Measurements from ENCODE around the gene MED31.

MED31 gene

DNA sequence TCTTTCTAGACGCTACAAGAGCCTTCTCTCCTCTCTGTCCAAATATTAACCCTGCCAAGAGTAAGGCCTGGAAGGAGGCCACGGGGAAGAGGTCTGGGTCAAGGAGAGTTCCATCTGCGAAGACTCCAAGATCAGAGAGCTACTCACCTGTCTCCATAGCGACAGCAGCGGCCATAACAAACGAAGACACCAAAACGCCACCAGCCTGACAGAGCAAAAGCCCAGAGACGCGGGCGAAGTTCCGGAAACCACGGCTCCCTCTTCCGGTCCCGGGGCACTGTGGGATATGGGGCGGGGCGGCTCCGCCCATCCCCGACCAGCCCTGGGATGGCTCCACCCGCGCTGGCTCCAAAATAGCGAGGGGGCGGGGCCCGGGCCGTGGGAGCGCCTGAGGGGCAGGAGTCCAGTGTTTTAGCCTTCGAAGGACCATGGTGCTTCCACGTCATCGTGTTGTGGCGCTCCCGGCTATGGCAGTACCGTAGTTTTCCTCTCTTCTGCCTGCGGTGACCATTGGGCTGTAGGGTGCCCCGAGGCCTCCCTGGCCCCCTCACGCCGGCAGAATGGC, at the start of gene MED31, which contains the start of gene C17orf100:
Gene MED31 (minus strand): TSS at position 252 of the 565 bp plus-strand sequence. CDS start 77 bp downstream, at position 175.
Gene C17orf100 (plus strand): TSS at position 409 of the 565 bp plus-strand sequence. CDS start 152 bp downstream, at position 561.
- peak within 1 kb of the TSS; percentile 100 for H3K4me3 ChIP-seq (replicated peaks; ENCODE audit: low read depth, low read length)
- peak; percentile 93 for DNase-seq (ENCODE audit: low read depth)
- TF ChIP-seq, protein P1, sequence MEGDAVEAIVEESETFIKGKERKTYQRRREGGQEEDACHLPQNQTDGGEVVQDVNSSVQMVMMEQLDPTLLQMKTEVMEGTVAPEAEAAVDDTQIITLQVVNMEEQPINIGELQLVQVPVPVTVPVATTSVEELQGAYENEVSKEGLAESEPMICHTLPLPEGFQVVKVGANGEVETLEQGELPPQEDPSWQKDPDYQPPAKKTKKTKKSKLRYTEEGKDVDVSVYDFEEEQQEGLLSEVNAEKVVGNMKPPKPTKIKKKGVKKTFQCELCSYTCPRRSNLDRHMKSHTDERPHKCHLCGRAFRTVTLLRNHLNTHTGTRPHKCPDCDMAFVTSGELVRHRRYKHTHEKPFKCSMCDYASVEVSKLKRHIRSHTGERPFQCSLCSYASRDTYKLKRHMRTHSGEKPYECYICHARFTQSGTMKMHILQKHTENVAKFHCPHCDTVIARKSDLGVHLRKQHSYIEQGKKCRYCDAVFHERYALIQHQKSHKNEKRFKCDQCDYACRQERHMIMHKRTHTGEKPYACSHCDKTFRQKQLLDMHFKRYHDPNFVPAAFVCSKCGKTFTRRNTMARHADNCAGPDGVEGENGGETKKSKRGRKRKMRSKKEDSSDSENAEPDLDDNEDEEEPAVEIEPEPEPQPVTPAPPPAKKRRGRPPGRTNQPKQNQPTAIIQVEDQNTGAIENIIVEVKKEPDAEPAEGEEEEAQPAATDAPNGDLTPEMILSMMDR (IDR thresholded peaks at IDR 0.05; ENCODE audit: low read length, missing control alignments) = no peak

DNA sequence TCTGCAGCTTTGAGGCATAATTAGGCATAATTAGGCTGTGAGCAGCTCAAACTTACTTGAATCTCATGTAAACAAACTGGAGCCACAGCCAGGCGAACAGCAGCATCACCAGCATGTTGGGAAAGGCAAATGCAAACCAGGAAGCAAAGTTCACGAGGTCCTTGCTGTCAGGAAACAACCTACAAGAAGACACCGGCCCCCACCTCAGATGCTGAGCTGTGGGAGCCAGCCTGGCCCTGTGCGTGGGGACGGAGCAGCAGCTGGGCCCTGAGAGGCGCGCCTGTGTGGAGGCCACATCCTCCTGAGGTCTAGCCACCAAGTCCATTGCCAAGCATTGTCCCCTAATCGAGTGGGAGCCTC, 49.5 kb upstream of the MED31 start:
- TF ChIP-seq, protein P1 (IDR thresholded peaks at IDR 0.05; ENCODE audit: low read length, missing control alignments) = no peak
- no peak overlapping the region for H3K4me3 ChIP-seq (replicated peaks; ENCODE audit: low read depth, low read length)
- no peak for DNase-seq (ENCODE audit: low read depth)

DNA sequence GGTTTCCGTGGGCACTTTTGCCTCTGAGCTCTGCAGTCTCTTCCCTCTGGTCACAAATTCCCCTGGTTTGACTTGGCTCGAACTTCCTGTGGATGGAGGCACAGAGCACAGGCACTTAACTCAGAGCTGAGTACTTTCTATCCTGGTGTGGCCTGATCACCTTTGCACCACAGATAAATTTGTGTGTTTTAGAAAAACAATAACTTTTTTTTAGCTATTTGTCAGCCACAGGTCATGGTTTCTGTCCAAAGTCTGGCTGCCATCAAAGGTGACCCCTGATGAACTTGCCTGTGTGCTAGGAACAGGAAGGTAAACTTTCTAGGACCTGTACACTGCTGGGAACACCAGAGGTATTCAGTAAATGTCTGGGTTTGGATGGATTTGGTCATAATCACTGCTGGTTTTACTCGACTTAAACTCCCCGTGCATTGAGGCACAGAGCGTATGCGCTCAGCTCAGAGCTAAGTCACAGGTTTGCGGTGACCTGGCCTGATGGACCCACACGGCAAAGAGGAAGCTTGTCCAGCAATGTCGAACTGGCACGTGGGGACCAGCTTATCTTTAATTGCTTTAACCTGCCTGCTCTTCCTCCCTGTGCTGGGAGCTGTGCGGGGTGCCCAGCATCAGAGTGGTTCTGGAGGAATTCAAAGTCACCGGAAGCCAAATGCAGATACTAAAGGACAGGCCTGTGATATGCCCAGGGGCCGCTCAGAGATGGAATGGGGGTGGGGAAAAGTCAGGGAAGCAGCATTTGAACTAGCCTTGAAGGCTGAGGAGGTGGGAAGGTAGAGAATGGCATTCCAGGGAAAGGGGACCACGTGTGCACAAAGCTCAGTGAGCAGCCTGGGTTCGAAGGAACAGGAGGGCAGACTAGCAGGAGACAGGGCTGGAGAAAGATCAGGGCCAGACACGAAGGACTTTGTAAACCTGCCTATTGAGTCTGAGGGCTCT, 48.9 kb upstream of the MED31 start:
- no peak overlapping the region for H3K4me3 ChIP-seq (replicated peaks; ENCODE audit: low read depth, low read length)
- no peak for DNase-seq (ENCODE audit: low read depth)
- TF ChIP-seq, protein P1 (IDR thresholded peaks at IDR 0.05; ENCODE audit: low read length, missing control alignments) = no peak

DNA sequence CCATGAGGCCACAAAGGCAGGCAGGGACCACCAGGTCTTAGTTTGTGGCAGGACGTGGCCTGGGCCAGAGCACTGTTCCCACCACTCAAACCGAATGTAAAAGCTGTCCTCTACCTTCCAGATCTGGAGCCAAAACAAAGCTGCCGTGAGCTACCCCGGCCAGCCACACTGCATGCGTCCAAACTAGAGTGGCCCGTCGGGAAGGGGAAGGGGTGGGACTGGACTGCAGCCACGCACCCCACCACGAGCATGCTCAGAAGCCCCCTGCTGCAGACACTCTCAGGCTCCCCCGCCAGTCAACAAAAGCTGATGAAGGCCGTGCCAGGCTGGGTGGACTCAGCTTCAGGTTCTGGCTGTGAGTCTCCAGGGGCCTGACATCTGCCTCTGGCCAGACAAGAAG, 46.6 kb upstream of the MED31 start:
- TF ChIP-seq, protein P1 (IDR thresholded peaks at IDR 0.05; ENCODE audit: low read length, missing control alignments) = no peak
- DNase-seq (ENCODE audit: low read depth) = no peak
- H3K4me3 ChIP-seq (replicated peaks; ENCODE audit: low read depth, low read length) = no peak overlapping the region

DNA sequence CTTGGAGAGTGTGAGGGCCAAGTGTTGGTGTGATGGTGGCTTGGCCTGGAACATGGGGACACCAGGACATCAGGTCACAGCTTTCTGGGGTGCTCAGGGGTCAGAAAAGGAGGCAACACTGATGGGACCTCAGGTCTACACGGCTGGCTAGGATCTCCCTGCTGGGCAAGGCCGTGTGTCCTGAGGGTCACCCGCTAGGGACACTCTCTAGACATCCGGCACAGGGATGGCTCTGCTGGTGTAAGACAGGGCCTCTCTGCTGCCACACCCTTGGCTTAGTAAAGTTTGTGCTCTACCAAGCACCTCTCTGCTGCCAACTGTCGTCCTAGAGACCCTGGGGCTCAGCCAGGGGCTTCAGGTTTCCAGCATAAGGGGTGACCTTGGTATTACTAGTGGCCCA, 45.5 kb upstream of the MED31 start:
- no peak overlapping the region for H3K4me3 ChIP-seq (replicated peaks; ENCODE audit: low read depth, low read length)
- no peak for DNase-seq (ENCODE audit: low read depth)
- TF ChIP-seq, protein P1 (IDR thresholded peaks at IDR 0.05; ENCODE audit: low read length, missing control alignments) = no peak

DNA sequence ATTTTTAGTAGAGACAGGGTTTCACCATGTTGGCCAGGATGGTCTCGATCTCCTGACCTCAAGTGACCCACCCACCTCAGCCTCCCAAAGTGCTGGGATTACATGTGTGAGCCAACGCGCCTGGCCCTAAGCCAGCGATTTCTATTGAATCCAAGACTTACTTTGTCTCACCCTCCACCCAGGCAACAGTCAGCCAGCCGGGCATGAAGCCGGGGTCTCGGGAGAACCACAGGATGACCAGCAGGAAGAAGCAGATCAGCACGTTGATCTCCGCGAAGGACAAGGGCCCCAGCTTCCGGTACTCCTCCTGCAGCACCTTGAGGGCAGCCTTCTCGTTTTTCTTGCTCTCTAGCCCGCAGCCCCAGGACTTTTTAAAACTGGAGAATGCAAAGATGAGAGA, 44.2 kb upstream of the MED31 start:
- H3K4me3 ChIP-seq (replicated peaks; ENCODE audit: low read depth, low read length) = no peak overlapping the region
- DNase-seq (ENCODE audit: low read depth) = peak; percentile 36
- TF ChIP-seq, protein P1 (IDR thresholded peaks at IDR 0.05; ENCODE audit: low read length, missing control alignments) = no peak
